RWPE1 (cell line): Measurements from ENCODE around the gene MARCO.
"Not testable (repeated sequence)": the region's sequence is repeated elsewhere in the genome, so short reads cannot be mapped to it uniquely, and the experiment has no call there.

ENCODE experiments used
- CTCF ChIA-PET: fragments of 350-600 bp; sonication (Branson Sonifier 250); formaldehyde crosslinking; extraction: SDS; loops from one replicate; lab custom pipeline; 2021; lab: Yijun Ruan, JAX
- POLR2A ChIA-PET: fragments of 400-600 bp; formaldehyde crosslinking; extraction: SDS; loops from one replicate; lab custom pipeline; 2020; ENCODE audit warnings: antibody characterized with exemption; ENCODE audit not compliant: low non-redundant PET; lab: Yijun Ruan, JAX
- DNase-seq: peaks from one replicate; pipeline ENCODE4 v3.0.0; 2012; ENCODE audit warnings: low spot score
- H3K27ac ChIP-seq: fragments of 450-650 bp; 2 replicates; pipeline ENCODE4 v1.5.1; 2017
- TF ChIP-seq, protein P1 (sequence below): fragments of 450-650 bp; conservative IDR thresholded peaks from 2 replicates; pipeline ENCODE4 v1.5.1; 2017; ENCODE audit warnings: low read depth, mild to moderate bottlenecking

The MARCO gene

DNA sequence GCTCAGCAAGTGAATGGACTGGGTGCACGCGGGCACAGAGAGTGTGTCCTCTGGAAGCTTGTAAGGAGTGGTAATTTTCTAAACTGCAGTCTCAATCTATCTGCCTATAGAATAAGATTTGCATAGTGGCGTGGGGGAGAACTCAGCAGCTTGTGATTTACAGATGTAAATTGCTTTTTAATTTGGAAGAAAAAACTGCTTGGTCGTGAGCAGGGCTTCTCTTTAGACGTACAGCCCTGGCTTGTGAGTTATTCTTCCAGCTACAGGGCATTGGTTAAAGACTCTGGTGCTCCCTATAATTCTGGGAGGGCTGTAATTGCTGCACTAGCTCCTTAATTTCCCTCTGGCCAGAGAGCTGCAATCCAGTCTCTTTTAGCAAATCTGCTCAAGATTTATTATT, 84.9 kb downstream of the MARCO start:
- H3K27ac ChIP-seq = no peak overlapping the region
- no peak for DNase-seq
- CTCF ChIA-PET = interaction anchor here (0.6 to 1.2 kb wide), 3 partner anchors 15 to 814 kb away, joined by 5 to 7 read pairs (median 6); no protein-coding TSS in a partner anchor
- POLR2A ChIA-PET = no interaction called here
- TF ChIP-seq, protein P1, sequence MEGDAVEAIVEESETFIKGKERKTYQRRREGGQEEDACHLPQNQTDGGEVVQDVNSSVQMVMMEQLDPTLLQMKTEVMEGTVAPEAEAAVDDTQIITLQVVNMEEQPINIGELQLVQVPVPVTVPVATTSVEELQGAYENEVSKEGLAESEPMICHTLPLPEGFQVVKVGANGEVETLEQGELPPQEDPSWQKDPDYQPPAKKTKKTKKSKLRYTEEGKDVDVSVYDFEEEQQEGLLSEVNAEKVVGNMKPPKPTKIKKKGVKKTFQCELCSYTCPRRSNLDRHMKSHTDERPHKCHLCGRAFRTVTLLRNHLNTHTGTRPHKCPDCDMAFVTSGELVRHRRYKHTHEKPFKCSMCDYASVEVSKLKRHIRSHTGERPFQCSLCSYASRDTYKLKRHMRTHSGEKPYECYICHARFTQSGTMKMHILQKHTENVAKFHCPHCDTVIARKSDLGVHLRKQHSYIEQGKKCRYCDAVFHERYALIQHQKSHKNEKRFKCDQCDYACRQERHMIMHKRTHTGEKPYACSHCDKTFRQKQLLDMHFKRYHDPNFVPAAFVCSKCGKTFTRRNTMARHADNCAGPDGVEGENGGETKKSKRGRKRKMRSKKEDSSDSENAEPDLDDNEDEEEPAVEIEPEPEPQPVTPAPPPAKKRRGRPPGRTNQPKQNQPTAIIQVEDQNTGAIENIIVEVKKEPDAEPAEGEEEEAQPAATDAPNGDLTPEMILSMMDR = no peak

DNA sequence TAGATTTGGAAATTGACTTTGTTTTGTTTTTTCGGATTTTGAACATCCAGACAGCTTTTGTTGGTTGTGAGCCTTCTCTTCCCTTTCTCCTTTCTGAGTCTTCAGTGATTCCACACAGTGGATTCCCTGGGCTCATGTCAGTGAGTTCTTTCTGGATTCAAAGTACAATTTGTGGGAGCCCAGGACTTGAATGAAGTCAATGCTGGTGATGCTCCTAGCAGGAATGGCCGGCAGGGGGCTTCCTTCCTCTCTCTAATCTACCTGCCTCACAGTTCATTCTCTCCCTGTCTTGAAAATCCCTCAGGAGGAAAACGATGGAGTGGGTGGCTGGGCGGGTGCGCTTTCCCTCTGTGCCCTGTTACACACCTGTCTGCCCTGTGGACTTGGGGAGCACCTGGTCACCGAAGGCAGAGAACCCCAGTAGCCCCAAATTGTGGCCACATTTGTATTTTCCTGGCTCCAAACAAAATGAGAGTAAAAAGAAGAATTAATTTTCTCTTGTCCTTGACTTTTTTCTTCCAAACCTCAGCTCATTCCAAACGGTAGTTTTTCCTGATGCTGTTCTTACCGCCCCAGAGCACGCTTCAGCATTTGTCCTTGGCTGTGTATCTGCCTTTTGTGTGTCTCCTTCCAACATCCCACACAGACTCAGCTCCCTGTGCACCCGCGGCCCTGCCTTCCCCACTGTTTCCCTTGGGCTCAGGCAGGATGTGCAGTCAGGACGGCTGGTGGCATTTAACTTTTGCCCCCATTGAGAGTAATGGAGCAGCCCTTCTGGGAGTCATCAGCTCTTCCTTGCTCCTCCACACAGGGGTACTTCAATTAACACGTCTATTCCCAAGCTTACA, 86.6 kb downstream of the MARCO start:
- ChIA-PET CTCF (interaction anchor here (0.7 to 1.2 kb wide), 2 partner anchors 271 to 540 kb away, joined by 3 to 4 read pairs; no protein-coding TSS in a partner anchor), POLR2A (no interaction called here)
- TF ChIP-seq, protein P1 = 0 out of 2 replicates have a peak, but pooled peaks have one; percentile 26
- H3K27ac ChIP-seq = no peak overlapping the region
- DNase-seq = peak; percentile 54

- no peak for DNase-seq
- ChIA-PET CTCF (interaction anchor here (0.7 to 1.2 kb wide), 2 partner anchors 270 to 539 kb away, joined by 3 to 4 read pairs; no protein-coding TSS in a partner anchor), POLR2A (no interaction called here)
- TF ChIP-seq, protein P1 = no peak
- H3K27ac ChIP-seq = no peak overlapping the region
Measured at GRCh38 chr2:119029297-119029696, 87.3 kb downstream of the MARCO start.

DNA sequence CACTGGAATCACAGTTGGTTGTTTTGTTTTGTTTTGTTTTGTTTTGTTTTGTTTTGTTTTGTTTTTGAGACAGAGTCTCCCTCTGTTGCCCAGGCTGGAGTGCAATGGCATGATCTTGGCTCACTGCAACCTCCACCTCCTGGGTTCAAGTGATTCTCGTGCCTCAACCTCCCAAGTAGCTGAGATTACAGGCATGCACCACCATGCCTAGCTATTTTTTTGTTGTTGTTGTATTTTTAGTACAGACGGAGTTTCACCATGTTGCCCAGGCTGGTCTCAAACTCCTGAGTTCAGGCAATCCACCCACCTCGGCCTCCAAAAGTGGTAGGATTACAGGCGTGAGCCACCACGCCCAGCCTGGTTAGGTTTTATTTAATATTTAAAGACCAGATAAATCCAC, 95.9 kb downstream of the MARCO start:
- H3K27ac ChIP-seq, DNase-seq, POLR2A ChIA-PET: not testable (repeated sequence)
- CTCF ChIA-PET = interaction anchor here (0.7 kb wide), 1 partner anchor 157 kb away, joined by 3 read pairs; no protein-coding TSS in a partner anchor

- no peak overlapping the region for H3K27ac ChIP-seq
- no peak for DNase-seq
- ChIA-PET CTCF (no interaction called here), POLR2A (no interaction called here)
- TF ChIP-seq, protein P1 = no peak
Measured at GRCh38 chr2:119040730-119041129, 98.7 kb downstream of the MARCO start.
